HepG2 (cell line): ENCODE data around the gene MCRIP2. TPM values are rescaled to one million over a fixed set of nuclear protein-coding genes. Genes with fewer than 3 reads are reported as not detected.

ENCODE experiments used
- ATAC-seq: fragments of 200-7000 bp; cut with Tn5 transposase; 3 replicates; pipeline ENCODE4 v1.9.1; 2020; ENCODE audit warnings: mild to moderate bottlenecking, moderate library complexity
- BruUV-seq: library from RNA; stranded (reverse); fragments of 400-500 nt; replicated peaks from 2 replicates; lab custom pipeline; 2021; lab: Mats Ljungman, UMichigan
- CTCF ChIA-PET: fragments of 300-600 bp; formaldehyde crosslinking; extraction: SDS; loops from one replicate; lab custom pipeline; 2021; ENCODE audit warnings: low total read pairs, inconsistent platforms, low intra/inter-chr PET ratio; lab: Yijun Ruan, JAX
- POLR2A ChIA-PET: fragments of 350-600 bp; sonication (Branson Sonifier 250); formaldehyde crosslinking; loops from one replicate; lab custom pipeline; 2020; ENCODE audit warnings: antibody characterized with exemption, inconsistent platforms; lab: Yijun Ruan, JAX
- DNase-seq: peaks from one replicate; pipeline ENCODE4 v3.0.0-alpha.2; 2015; ENCODE audit warnings: low spot score
- FAIRE-seq: peaks from 3 replicates; lab custom pipeline; 2011; peaks lifted over from hg19 to GRCh38; lab: Jason Lieb, UNC
- H2AFZ ChIP-seq: one replicate; pipeline ENCODE4 v1.6.1; 2011; ENCODE audit warnings: low read length, inconsistent platforms
- H3K27ac ChIP-seq: fragments of 300-600 bp; 3 replicates; pipeline ENCODE4 v1.8.0; 2011; ENCODE audit warnings: mixed run types, mild to moderate bottlenecking, mixed read lengths, low read length, inconsistent platforms; ENCODE audit not compliant: insufficient read depth; ENCODE audit errors: extremely low read length
- H3K27me3 ChIP-seq, 2 experiments: fragments of 200-600 bp in 1 of 2; 2 replicates in 1 of 2; 3 replicates in 1 of 2; pipeline versions ENCODE4 v1.6.0 to v1.8.0; 2011; ENCODE audit warnings: low read length in 2 of 2, mild to moderate bottlenecking in 2 of 2, moderate library complexity in 2 of 2, inconsistent platforms in 1 of 2; ENCODE audit not compliant: insufficient read depth in 2 of 2, control insufficient read depth in 1 of 2
- H3K36me3 ChIP-seq, 2 experiments: fragments of 200-600 bp in 1 of 2; replicated peaks in 1 of 2; 2 replicates in 1 of 2; 3 replicates in 1 of 2; pipeline versions ENCODE4 v1.5.1 to v1.8.0; 2011; ENCODE audit warnings: low read length in 2 of 2, inconsistent platforms in 1 of 2; ENCODE audit not compliant: insufficient read depth in 2 of 2, control insufficient read depth in 1 of 2
- H3K4me1 ChIP-seq: 2 replicates; pipeline ENCODE4 v1.5.1; 2012; ENCODE audit warnings: low read length, inconsistent platforms; ENCODE audit not compliant: insufficient read depth
- H3K4me2 ChIP-seq: 2 replicates; pipeline ENCODE4 v1.6.0; 2011; ENCODE audit warnings: low read depth, low read length, inconsistent platforms
- H3K4me3 ChIP-seq, 3 experiments: fragments of 200-600 bp in 1 of 3; sonication (generic), shearing (Covaris generic) in 1 of 3; replicated peaks in 1 of 3; 2 replicates each; pipeline ENCODE4 v1.5.1; 2011 to 2016; ENCODE audit warnings: low read length in 3 of 3, inconsistent platforms in 2 of 3, low read depth in 2 of 3, mild to moderate bottlenecking in 2 of 3, control low read depth in 1 of 3, mixed read lengths in 1 of 3; ENCODE audit not compliant: insufficient read depth in 1 of 3
- H3K79me2 ChIP-seq: one replicate; pipeline ENCODE4 v1.6.1; 2011; ENCODE audit warnings: low read length, inconsistent platforms; ENCODE audit not compliant: insufficient read depth
- H3K9ac ChIP-seq: 2 replicates; pipeline ENCODE4 v1.6.0; 2011; ENCODE audit warnings: mild to moderate bottlenecking, low read depth, low read length, inconsistent platforms; ENCODE audit not compliant: insufficient read depth
- H3K9me3 ChIP-seq: 2 replicates; pipeline ENCODE4 v1.5.1; 2012; ENCODE audit warnings: mild to moderate bottlenecking, low read length
- H4K20me1 ChIP-seq: 2 replicates; pipeline ENCODE4 v1.6.0; 2011; ENCODE audit warnings: inconsistent platforms, mild to moderate bottlenecking, low read length, moderate library complexity; ENCODE audit not compliant: insufficient read depth
- HOMEZ ChIP-seq: IDR thresholded peaks from 2 replicates; pipeline ENCODE4 v1.6.1; 2016; ENCODE audit warnings: low read depth
- SATB2 ChIP-seq: sonication (generic); formaldehyde crosslinking; IDR thresholded peaks from 2 replicates; pipeline ENCODE4 v1.5.0; 2020; ENCODE audit warnings: missing genetic modification reagents
- ZMYM4 ChIP-seq: sonication (generic); formaldehyde crosslinking; IDR thresholded peaks from 2 replicates; pipeline ENCODE4 v1.8.1; 2023; ENCODE audit warnings: mild to moderate bottlenecking, missing genetic modification reagents
- ZNF263 ChIP-seq: sonication (generic); formaldehyde crosslinking; IDR thresholded peaks from 2 replicates; pipeline ENCODE4 v1.4.0; 2020; ENCODE audit warnings: missing genetic modification reagents
- ZNF549 ChIP-seq: sonication (generic); formaldehyde crosslinking; IDR thresholded peaks from 2 replicates; pipeline ENCODE4 v1.5.0; 2020; ENCODE audit warnings: missing genetic modification reagents
- WGBS: methylation state at CpG from one replicate; pipeline ENCODE4 v1.1.6; 2017; ENCODE audit warnings: low lambda C conversion rate; 5-methylcytosine and 5-hydroxymethylcytosine counted together
- in situ Hi-C: cut with HindIII; loops from 2 replicates; pipeline ENCODE4 v1.10.0; 2017; ENCODE audit warnings: low pct_unique_long_range_greater_than_20kb; ENCODE audit not compliant: extremely low pct_ligation_motif_present
- intact Hi-C: fragments of 100-400 bp; cut with micrococcal nuclease; formaldehyde crosslinking; loops from one replicate; pipeline ENCODE4 v1.10.0; 2022; ENCODE audit not compliant: unreplicated experiment
- polyA plus RNA-seq, 8 experiments: library from polyadenylated mRNA; depleted of rRNA in 3 of 8; stranded (reverse) in 7 of 8; unstranded in 1 of 8; fragments of >200 nt; fragmentation: Illumina TruSeq in 4 of 8; extraction: Trizol in 4 of 8; gene quantifications; 2 replicates each; pipeline versions ENCODE4 v1.2.1 to v1.2.3, GENCODE V29; 2011 to 2016; ENCODE audit warnings: low read depth in 4 of 8, missing spikeins in 1 of 8, mixed read lengths in 1 of 8; ENCODE audit not compliant: insufficient read depth in 1 of 8
- total RNA-seq, 5 experiments: library from RNA; depleted of rRNA; stranded (reverse); fragments of >200 nt; fragmentation: Illumina TruSeq; extraction: Trizol; gene quantifications; 2 replicates each; pipeline ENCODE4 v1.2.3, GENCODE V29; 2016; ENCODE audit warnings: low read depth in 1 of 5
- TF ChIP-seq, protein P1 (sequence below): sonication (generic); formaldehyde crosslinking; IDR thresholded peaks from 2 replicates; pipeline ENCODE4 v1.4.0; 2020; ENCODE audit warnings: missing genetic modification reagents, borderline replicate concordance
- TF ChIP-seq, protein P2 (sequence below): sonication (generic); formaldehyde crosslinking; IDR thresholded peaks from 2 replicates; pipeline ENCODE4 v1.5.1; 2020; ENCODE audit warnings: missing genetic modification reagents, mild to moderate bottlenecking, borderline replicate concordance
- TF ChIP-seq, protein P3 (sequence below): sonication (generic); formaldehyde crosslinking; conservative IDR thresholded peaks from 2 replicates; pipeline ENCODE4 v1.8.0; 2022; ENCODE audit warnings: mild to moderate bottlenecking, moderate library complexity, missing genetic modification reagents

MCRIP2 gene
- total and polyA plus RNA-seq, 2 of the 13 experiments (the other 11 are each of a cell fraction or from before 2014, with no cell fraction given) = 39.6 to 76.7 TPM

GRCh38 chr16:648071-648780 lies 6.6 kb downstream of the MCRIP2 start (continued):
- TF ChIP-seq SATB2 (CRISPR knock-in tag) (no peak), ZMYM4 (0 out of 2 replicates have a peak, but pooled peaks have one; percentile 39)
- TF ChIP-seq, protein P1, sequence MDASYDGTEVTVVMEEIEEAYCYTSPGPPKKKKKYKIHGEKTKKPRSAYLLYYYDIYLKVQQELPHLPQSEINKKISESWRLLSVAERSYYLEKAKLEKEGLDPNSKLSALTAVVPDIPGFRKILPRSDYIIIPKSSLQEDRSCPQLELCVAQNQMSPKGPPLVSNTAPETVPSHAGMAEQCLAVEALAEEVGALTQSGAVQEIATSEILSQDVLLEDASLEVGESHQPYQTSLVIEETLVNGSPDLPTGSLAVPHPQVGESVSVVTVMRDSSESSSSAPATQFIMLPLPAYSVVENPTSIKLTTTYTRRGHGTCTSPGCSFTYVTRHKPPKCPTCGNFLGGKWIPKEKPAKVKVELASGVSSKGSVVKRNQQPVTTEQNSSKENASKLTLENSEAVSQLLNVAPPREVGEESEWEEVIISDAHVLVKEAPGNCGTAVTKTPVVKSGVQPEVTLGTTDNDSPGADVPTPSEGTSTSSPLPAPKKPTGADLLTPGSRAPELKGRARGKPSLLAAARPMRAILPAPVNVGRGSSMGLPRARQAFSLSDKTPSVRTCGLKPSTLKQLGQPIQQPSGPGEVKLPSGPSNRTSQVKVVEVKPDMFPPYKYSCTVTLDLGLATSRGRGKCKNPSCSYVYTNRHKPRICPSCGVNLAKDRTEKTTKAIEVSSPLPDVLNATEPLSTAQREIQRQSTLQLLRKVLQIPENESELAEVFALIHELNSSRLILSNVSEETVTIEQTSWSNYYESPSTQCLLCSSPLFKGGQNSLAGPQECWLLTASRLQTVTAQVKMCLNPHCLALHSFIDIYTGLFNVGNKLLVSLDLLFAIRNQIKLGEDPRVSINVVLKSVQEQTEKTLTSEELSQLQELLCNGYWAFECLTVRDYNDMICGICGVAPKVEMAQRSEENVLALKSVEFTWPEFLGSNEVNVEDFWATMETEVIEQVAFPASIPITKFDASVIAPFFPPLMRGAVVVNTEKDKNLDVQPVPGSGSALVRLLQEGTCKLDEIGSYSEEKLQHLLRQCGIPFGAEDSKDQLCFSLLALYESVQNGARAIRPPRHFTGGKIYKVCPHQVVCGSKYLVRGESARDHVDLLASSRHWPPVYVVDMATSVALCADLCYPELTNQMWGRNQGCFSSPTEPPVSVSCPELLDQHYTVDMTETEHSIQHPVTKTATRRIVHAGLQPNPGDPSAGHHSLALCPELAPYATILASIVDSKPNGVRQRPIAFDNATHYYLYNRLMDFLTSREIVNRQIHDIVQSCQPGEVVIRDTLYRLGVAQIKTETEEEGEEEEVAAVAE (CRISPR knock-in tag) = peak; percentile 37; the same call in 1 of the 2 replicates

- ChIA-PET CTCF (no interaction called here), POLR2A (interaction anchor here (0.7 to 2.4 kb wide), 10 partner anchors 9 to 147 kb away, joined by 3 to 15 read pairs (median 6); partner anchors contain the start of genes ANTKMT, METTL26, RHBDL1 and RHOT2)
- peak; percentile 91 for DNase-seq
- intact Hi-C loops = loop anchor here (10.0 kb wide), 1 partner anchor 64 kb away; no protein-coding TSS in a partner anchor
- peak within 1 kb of the TSS; percentile 71 to 79 (median 71) for H3K4me3 ChIP-seq
- H3K9ac ChIP-seq = peak within 1 kb of the TSS; percentile 91
- H3K27me3 ChIP-seq = no peaks in the 10 kb centered on the region
- H3K4me2 ChIP-seq = peak within 1 kb of the TSS; percentile 83
- H3K9me3 ChIP-seq = no peaks in the 10 kb centered on the region
- no peaks in the 10 kb centered on the region for H3K36me3 ChIP-seq
- peaks cover 18% of the 10 kb centered on the region for H3K79me2 ChIP-seq
- ATAC-seq = peak; percentile 73
- in situ Hi-C loops = no loop called here
- peaks cover 4% of the 10 kb centered on the region; the same call in 1 of the 2 replicates for H4K20me1 ChIP-seq
- peaks cover 79% of the 10 kb centered on the region for H3K4me1 ChIP-seq
- WGBS = no CpG with 5 or more reads among the region's 91 CpGs
- peak within 1 kb of the TSS; percentile 93 for H3K27ac ChIP-seq
- peak; percentile 69 for FAIRE-seq
- H2AFZ ChIP-seq = no peak within 1 kb of the TSS
- BruUV-seq = no TSS peak
- TF ChIP-seq, protein P2, sequence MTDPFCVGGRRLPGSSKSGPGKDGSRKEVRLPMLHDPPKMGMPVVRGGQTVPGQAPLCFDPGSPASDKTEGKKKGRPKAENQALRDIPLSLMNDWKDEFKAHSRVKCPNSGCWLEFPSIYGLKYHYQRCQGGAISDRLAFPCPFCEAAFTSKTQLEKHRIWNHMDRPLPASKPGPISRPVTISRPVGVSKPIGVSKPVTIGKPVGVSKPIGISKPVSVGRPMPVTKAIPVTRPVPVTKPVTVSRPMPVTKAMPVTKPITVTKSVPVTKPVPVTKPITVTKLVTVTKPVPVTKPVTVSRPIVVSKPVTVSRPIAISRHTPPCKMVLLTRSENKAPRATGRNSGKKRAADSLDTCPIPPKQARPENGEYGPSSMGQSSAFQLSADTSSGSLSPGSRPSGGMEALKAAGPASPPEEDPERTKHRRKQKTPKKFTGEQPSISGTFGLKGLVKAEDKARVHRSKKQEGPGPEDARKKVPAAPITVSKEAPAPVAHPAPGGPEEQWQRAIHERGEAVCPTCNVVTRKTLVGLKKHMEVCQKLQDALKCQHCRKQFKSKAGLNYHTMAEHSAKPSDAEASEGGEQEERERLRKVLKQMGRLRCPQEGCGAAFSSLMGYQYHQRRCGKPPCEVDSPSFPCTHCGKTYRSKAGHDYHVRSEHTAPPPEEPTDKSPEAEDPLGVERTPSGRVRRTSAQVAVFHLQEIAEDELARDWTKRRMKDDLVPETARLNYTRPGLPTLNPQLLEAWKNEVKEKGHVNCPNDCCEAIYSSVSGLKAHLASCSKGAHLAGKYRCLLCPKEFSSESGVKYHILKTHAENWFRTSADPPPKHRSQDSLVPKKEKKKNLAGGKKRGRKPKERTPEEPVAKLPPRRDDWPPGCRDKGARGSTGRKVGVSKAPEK = no peak
- TF ChIP-seq ZNF549 (peak; percentile 61; the same call in 1 of the 2 replicates), HOMEZ (no peak), ZNF263 (CRISPR knock-in tag) (peak; percentile 63; the same call in 1 of the 2 replicates)
- TF ChIP-seq, protein P3, sequence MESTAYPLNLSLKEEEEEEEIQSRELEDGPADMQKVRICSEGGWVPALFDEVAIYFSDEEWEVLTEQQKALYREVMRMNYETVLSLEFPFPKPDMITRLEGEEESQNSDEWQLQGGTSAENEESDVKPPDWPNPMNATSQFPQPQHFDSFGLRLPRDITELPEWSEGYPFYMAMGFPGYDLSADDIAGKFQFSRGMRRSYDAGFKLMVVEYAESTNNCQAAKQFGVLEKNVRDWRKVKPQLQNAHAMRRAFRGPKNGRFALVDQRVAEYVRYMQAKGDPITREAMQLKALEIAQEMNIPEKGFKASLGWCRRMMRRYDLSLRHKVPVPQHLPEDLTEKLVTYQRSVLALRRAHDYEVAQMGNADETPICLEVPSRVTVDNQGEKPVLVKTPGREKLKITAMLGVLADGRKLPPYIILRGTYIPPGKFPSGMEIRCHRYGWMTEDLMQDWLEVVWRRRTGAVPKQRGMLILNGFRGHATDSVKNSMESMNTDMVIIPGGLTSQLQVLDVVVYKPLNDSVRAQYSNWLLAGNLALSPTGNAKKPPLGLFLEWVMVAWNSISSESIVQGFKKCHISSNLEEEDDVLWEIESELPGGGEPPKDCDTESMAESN (CRISPR knock-in tag) = peak; percentile 97
These were observed 7.4 kb downstream of the MCRIP2 start, which contains the start of gene WDR90 for GRCh38 chr16:648781-649589. TSS of gene WDR90 (plus strand) at chr16:649365. CDS start at chr16:649417, 52 bp downstream.
